Heart left ventricle (tissue), 13 donors: Measurements from ENCODE around the gene CIAO3.

ENCODE experiments used
- POLR2A ChIP-seq, 2 donors: fragments of 450-650 bp; IDR thresholded peaks; one replicate each; pipeline ENCODE4 v1.6.1; 2017; ENCODE audit warnings: antibody characterized with exemption in 2 of 2, mild to moderate bottlenecking in 2 of 2, moderate library complexity in 2 of 2
- TF ChIP-seq, protein P1 (sequence below), 12 donors: fragments of 200-600 bp; sonication (generic) in 4 of 12; IDR thresholded peaks; one replicate each; pipeline versions ENCODE4 v1.5.0 to v1.8.0; 2018 to 2022; ENCODE audit warnings: antibody characterized with exemption in 12 of 12, mild to moderate bottlenecking in 5 of 12
- donor health status: ischemic (EF 13 %, LVEDD 7.1; RV severe dilation, severe dysfunction).
- donor health status: DM: no; HTN: yes; CAD: no.
- donor health status: DM: no; HTN: no; CAD: no.
- donor health status: ischemic (EF 25% LVEDD 6.9; RV normal size, moderate dysfunction).
- donor health status: ischemic (EF 25% LVEDD 5.7; RV mildly dilated, moderate dysfunction).
- donor health status: ischemic (EF 35%, LVEDD 5.7; RV mildly dilated, moderate dysfunction).
- donor health status: nonischemic (EF 11% LVEDD 7.7; RV severe dilation, severe dysfunction).
- donor health status: DM: yes; HTN: yes; CAD: no.
- donor health status: PGD.
- donor health status: ischemic (EF 29% LVEDD 5.4; RV normal size, mild dysfunction).
- donor health status: nonischemic (EF 23%, LVEDD 6.1; RV moderate dilation, normal function).

DNA sequence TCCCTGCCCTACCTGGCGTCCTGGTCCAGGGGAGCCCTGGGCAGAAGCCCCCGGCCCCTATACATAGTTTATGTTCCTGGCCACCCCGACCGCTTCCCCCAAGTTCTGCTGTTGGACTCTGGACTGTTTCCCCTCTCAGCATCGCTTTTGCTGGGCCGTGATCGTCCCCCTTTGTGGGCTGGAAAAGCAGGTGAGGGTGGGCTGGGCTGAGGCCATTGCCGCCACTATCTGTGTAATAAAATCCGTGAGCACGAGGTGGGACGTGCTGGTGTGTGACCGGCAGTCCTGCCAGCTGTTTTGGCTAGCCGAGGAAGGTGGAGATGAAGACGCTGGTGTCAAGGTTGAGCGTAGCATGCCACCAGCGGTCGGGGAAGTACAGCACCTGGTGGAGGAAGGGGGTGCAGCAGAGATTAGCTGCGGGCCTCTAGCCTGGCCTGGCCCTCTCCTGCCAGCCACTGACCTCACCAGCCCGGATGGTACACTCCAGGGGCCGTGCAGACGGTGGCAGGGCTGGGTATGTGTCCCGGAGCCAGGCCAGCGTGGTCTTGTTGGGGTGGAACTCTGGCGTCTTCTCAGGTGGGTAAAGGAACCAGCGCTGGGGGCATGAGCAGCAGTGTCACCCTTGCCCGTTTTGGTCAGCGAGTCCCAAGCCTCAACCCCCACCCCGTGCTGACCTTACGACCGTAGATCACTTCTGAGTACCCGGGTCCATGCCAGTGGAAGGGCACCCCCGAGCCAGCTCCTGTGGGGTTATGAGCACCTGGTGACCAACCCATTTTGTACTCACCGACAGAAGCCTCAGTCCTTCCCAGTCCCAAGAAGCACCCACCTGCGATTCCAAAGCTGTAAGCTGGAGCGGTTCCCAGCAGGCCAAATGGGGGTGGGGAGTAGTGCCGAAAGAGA is 58.1 kb downstream of the CIAO3 start:
- TF ChIP-seq, protein P1, sequence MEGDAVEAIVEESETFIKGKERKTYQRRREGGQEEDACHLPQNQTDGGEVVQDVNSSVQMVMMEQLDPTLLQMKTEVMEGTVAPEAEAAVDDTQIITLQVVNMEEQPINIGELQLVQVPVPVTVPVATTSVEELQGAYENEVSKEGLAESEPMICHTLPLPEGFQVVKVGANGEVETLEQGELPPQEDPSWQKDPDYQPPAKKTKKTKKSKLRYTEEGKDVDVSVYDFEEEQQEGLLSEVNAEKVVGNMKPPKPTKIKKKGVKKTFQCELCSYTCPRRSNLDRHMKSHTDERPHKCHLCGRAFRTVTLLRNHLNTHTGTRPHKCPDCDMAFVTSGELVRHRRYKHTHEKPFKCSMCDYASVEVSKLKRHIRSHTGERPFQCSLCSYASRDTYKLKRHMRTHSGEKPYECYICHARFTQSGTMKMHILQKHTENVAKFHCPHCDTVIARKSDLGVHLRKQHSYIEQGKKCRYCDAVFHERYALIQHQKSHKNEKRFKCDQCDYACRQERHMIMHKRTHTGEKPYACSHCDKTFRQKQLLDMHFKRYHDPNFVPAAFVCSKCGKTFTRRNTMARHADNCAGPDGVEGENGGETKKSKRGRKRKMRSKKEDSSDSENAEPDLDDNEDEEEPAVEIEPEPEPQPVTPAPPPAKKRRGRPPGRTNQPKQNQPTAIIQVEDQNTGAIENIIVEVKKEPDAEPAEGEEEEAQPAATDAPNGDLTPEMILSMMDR (IDR thresholded peaks at IDR 0.05), result no peak
- TF ChIP-seq POLR2A (IDR thresholded peaks at IDR 0.05), result no peak
